Sigmoid colon (tissue), 3 donors: ENCODE measurements around the gene IFITM2.

Source experiments
- CTCF ChIP-seq, 4 experiments: fragments of 450-650 bp in 3 of 4; fragments of 200-600 bp in 1 of 4; IDR thresholded peaks; one replicate each; pipeline ENCODE4 v1.5.1; 2016 to 2019; ENCODE audit warnings: antibody characterized with exemption in 4 of 4, mild to moderate bottlenecking in 3 of 4, moderate library complexity in 2 of 4
- POLR2A ChIP-seq, 2 donors: fragments of 450-650 bp; IDR thresholded peaks; one replicate each; pipeline ENCODE4 v1.6.1; 2016; ENCODE audit warnings: antibody characterized with exemption in 2 of 2, mild to moderate bottlenecking in 2 of 2, moderate library complexity in 2 of 2

GRCh38 chr11:289712-290620, 17.6 kb upstream of the IFITM2 start:
- TF ChIP-seq CTCF (IDR thresholded peaks at IDR 0.05) (no peak), POLR2A (IDR thresholded peaks at IDR 0.05) (no peak)
